Measurements from ENCODE around the gene SBSN. TPM values are rescaled to one million over a fixed set of nuclear protein-coding genes. Genes with fewer than 3 reads are reported as not detected.

The SBSN gene
- total RNA-seq, 1 donor from 2014 or later: 0.18 TPM

DNA sequence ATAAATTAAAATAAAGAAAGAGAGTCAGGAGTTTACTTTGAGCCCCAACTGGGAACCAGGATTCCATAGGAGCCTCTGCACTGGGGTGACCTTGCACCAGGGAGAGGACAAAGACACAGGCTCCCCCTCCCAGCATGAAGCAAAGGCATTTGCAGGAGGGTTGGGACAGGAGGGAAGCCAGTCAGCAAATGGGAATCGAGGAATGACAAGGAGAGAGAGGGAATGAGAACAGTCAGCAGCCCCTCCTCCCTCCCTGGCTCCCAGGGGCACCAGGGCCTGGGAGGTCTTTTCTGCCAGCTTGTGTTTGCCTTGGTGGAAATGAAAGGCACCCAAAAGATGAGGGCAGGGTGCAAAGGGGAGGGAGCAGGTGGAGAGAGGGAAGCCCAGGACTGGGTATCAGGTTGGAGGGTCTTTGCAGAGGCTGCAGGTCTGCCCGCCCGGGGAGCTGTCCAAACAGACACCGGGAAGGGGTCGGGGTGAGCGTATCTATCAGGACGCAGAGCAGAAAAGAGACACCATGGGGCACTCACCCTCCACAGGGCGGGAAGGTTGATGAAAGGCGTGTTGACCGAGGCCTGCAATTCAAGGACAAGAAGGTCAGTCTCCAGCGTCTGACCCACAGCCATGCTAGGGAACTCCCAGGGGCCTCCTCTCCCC is 3.8 kb downstream of the SBSN start:
- Mint-ChIP-seq H3K27me3 (ENCODE audit: low read depth, unreplicated experiment) (peaks cover 24% of the 10 kb centered on the region), H3K4me3 (ENCODE audit: unreplicated experiment) (no peak overlapping the region), H3K36me3 (ENCODE audit: low read depth, unreplicated experiment) (no peaks in the 10 kb centered on the region), H3K27ac (ENCODE audit: unreplicated experiment) (no peak overlapping the region), H3K9me3 (ENCODE audit: unreplicated experiment) (no peaks in the 10 kb centered on the region), H3K4me1 (ENCODE audit: low read depth, unreplicated experiment) (no peaks in the 10 kb centered on the region)
- DNase-seq (ENCODE audit: low read depth) (no peak), FAIRE-seq (no peak)
- no peaks in the 10 kb centered on the region for H3K4me1 ChIP-seq (ENCODE audit: insufficient read depth, low read length)
- no peaks in the 10 kb centered on the region for H3K79me2 ChIP-seq (ENCODE audit: insufficient read depth, low read length)
- H3K36me3 ChIP-seq (ENCODE audit: insufficient read depth, low read length): no peaks in the 10 kb centered on the region
- no peak overlapping the region for H3K9ac ChIP-seq (ENCODE audit: low read length)
- no peak overlapping the region for H3K27ac ChIP-seq (ENCODE audit: low read depth, low read length)
- H3K4me2 ChIP-seq (ENCODE audit: low read length): no peak overlapping the region
- H4K20me1 ChIP-seq (ENCODE audit: insufficient read depth, low read length): no peaks in the 10 kb centered on the region
- peaks cover 2% of the 10 kb centered on the region for H3K27me3 ChIP-seq (ENCODE audit: insufficient read depth, low read length)
- no peak for TF ChIP-seq CTCF (IDR thresholded peaks at IDR 0.05; ENCODE audit: insufficient read depth, low read depth, low read length)
- TF ChIP-seq EZH2 (IDR thresholded peaks at IDR 0.05; ENCODE audit: insufficient read depth, low read length): no peak
- no peak overlapping the region for H3K4me3 ChIP-seq (ENCODE audit: insufficient read depth, low read depth, low read length)
- no peaks in the 10 kb centered on the region for H3K9me3 ChIP-seq (ENCODE audit: insufficient read depth, low read depth, low read length)
- no peak overlapping the region for H2AFZ ChIP-seq (ENCODE audit: low read depth, low read length)

GRCh38 chr19:35522745-35523327 is 5.3 kb downstream of the SBSN start:
- no peaks in the 10 kb centered on the region for H3K9me3 Mint-ChIP-seq (ENCODE audit: unreplicated experiment)
- Histone ChIP-seq H3K79me2 (ENCODE audit: insufficient read depth, low read length) (no peaks in the 10 kb centered on the region), H3K4me1 (ENCODE audit: insufficient read depth, low read length) (peaks cover 10% of the 10 kb centered on the region), H2AFZ (ENCODE audit: low read depth, low read length) (no peak overlapping the region), H4K20me1 (ENCODE audit: insufficient read depth, low read length) (no peaks in the 10 kb centered on the region), H3K9ac (ENCODE audit: low read length) (no peak overlapping the region), H3K36me3 (ENCODE audit: insufficient read depth, low read length) (no peaks in the 10 kb centered on the region), H3K4me2 (ENCODE audit: low read length) (no peak overlapping the region), H3K9me3 (ENCODE audit: insufficient read depth, low read depth, low read length) (no peaks in the 10 kb centered on the region), H3K4me3 (ENCODE audit: insufficient read depth, low read depth, low read length) (no peak overlapping the region), H3K27ac (ENCODE audit: low read depth, low read length) (no peak overlapping the region), H3K27me3 (ENCODE audit: insufficient read depth, low read length) (peaks cover 2% of the 10 kb centered on the region)
- no peak overlapping the region for H3K4me3 Mint-ChIP-seq (ENCODE audit: unreplicated experiment)
- no peaks in the 10 kb centered on the region for H3K36me3 Mint-ChIP-seq (ENCODE audit: low read depth, unreplicated experiment)
- FAIRE-seq (no peak), DNase-seq (ENCODE audit: low read depth) (no peak)
- TF ChIP-seq CTCF (IDR thresholded peaks at IDR 0.05; ENCODE audit: insufficient read depth, low read depth, low read length): no peak
- no peak for TF ChIP-seq EZH2 (IDR thresholded peaks at IDR 0.05; ENCODE audit: insufficient read depth, low read length)
- H3K27ac Mint-ChIP-seq (ENCODE audit: unreplicated experiment): peak overlapping the region; percentile 66
- peaks cover 23% of the 10 kb centered on the region for H3K27me3 Mint-ChIP-seq (ENCODE audit: low read depth, unreplicated experiment)
- peaks cover 8% of the 10 kb centered on the region for H3K4me1 Mint-ChIP-seq (ENCODE audit: low read depth, unreplicated experiment)

DNA sequence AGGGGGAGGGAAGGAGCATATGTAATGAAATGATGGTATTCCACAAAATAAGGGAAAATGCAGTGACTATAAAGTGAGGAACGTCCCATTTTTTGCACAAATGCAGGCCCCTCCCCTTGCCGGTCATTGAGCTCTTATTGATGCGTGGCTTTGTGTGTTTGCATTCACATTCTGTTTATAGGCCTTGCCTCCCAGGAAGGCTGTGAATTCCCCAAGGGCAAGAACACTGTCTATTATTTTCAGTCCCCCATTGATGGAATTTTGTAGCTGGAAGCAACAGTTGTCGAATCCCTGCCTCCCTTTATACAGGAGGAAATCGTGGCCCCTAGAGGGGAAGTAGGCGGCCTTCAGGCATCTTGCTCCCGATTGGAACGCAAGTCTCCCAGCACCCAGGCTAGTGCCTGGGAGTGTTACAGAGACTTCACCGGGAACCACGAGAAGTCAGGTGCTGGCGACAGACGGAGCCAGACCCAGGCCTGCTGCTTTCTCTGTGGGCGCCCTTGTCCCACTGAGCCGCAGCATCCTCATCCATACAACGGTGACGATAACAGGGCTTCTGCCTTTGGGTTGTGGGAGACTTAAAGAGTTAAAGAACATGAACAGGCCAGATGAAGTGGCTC is 6.9 kb downstream of the SBSN start:
- Histone ChIP-seq H3K79me2 (ENCODE audit: insufficient read depth, low read length) (no peaks in the 10 kb centered on the region), H3K4me3 (ENCODE audit: insufficient read depth, low read depth, low read length) (no peak overlapping the region), H3K9ac (ENCODE audit: low read length) (no peak overlapping the region), H3K4me1 (ENCODE audit: insufficient read depth, low read length) (peaks cover 10% of the 10 kb centered on the region), H3K9me3 (ENCODE audit: insufficient read depth, low read depth, low read length) (no peaks in the 10 kb centered on the region), H2AFZ (ENCODE audit: low read depth, low read length) (no peak overlapping the region), H3K27ac (ENCODE audit: low read depth, low read length) (no peak overlapping the region), H3K4me2 (ENCODE audit: low read length) (no peak overlapping the region), H3K27me3 (ENCODE audit: insufficient read depth, low read length) (peaks cover 2% of the 10 kb centered on the region), H4K20me1 (ENCODE audit: insufficient read depth, low read length) (no peaks in the 10 kb centered on the region), H3K36me3 (ENCODE audit: insufficient read depth, low read length) (no peaks in the 10 kb centered on the region)
- Mint-ChIP-seq H3K27me3 (ENCODE audit: low read depth, unreplicated experiment) (peaks cover 20% of the 10 kb centered on the region), H3K36me3 (ENCODE audit: low read depth, unreplicated experiment) (no peaks in the 10 kb centered on the region), H3K4me1 (ENCODE audit: low read depth, unreplicated experiment) (peaks cover 8% of the 10 kb centered on the region), H3K4me3 (ENCODE audit: unreplicated experiment) (no peak overlapping the region), H3K9me3 (ENCODE audit: unreplicated experiment) (no peaks in the 10 kb centered on the region), H3K27ac (ENCODE audit: unreplicated experiment) (no peak overlapping the region)
- TF ChIP-seq EZH2 (IDR thresholded peaks at IDR 0.05; ENCODE audit: insufficient read depth, low read length) (no peak), CTCF (IDR thresholded peaks at IDR 0.05; ENCODE audit: insufficient read depth, low read depth, low read length) (no peak)
- DNase-seq (ENCODE audit: low read depth) (no peak), FAIRE-seq (no peak)
